Liver (tissue), 9 donors: ENCODE measurements around the gene ANO10. TPM values are rescaled to one million over a fixed set of nuclear protein-coding genes. Genes with fewer than 3 reads are reported as not detected.

Experiments
- DNase-seq: peaks from one replicate; pipeline ENCODE4 v3.0.0-alpha.2; 2017; ENCODE audit warnings: low spot score
- H3K27ac ChIP-seq, 2 donors: one replicate each; pipeline ENCODE4 v1.7.0; 2013; ENCODE audit warnings: inconsistent platforms in 2 of 2, low read length in 2 of 2, control low read depth in 1 of 2, low read depth in 1 of 2, mild to moderate bottlenecking in 1 of 2
- H3K27me3 ChIP-seq, 4 donors: one replicate each; pipeline versions ENCODE4 v1.6.1 to v1.7.0; 2013; ENCODE audit warnings: low read length in 3 of 4, inconsistent platforms in 1 of 4, mild to moderate bottlenecking in 1 of 4, moderate library complexity in 1 of 4; ENCODE audit not compliant: control insufficient read depth in 4 of 4, insufficient read depth in 4 of 4
- H3K36me3 ChIP-seq, 4 donors: one replicate each; pipeline versions ENCODE4 v1.6.1 to v1.7.0; 2013; ENCODE audit warnings: low read length in 3 of 4, mild to moderate bottlenecking in 3 of 4, low read depth in 1 of 4, moderate library complexity in 1 of 4; ENCODE audit not compliant: control insufficient read depth in 4 of 4, insufficient read depth in 3 of 4
- H3K4me1 ChIP-seq, 4 donors: one replicate each; pipeline versions ENCODE4 v1.6.1 to v1.7.0; 2013; ENCODE audit warnings: low read length in 3 of 4, mild to moderate bottlenecking in 3 of 4, moderate library complexity in 1 of 4; ENCODE audit not compliant: control insufficient read depth in 4 of 4, insufficient read depth in 4 of 4
- H3K4me3 ChIP-seq, 3 donors: one replicate each; pipeline versions ENCODE4 v1.6.1 to v1.7.0; 2013; ENCODE audit warnings: low read length in 3 of 3, control low read depth in 1 of 3, low read depth in 1 of 3, mild to moderate bottlenecking in 1 of 3
- H3K9ac ChIP-seq, 2 donors: one replicate each; pipeline ENCODE4 v1.7.0; 2013; ENCODE audit warnings: low read length in 2 of 2, mild to moderate bottlenecking in 2 of 2, moderate library complexity in 2 of 2, control low read depth in 1 of 2, low read depth in 1 of 2
- H3K9me3 ChIP-seq, 4 donors: one replicate each; pipeline versions ENCODE4 v1.6.1 to v1.7.0; 2013; ENCODE audit warnings: low read length in 3 of 4; ENCODE audit not compliant: control insufficient read depth in 4 of 4
- ATF3 ChIP-seq: IDR thresholded peaks from 2 replicates; pipeline ENCODE4 v1.6.1; 2016; ENCODE audit warnings: antibody characterized with exemption
- CTCF ChIP-seq: fragments of 150-350 bp; IDR thresholded peaks from 2 replicates; pipeline ENCODE4 v1.5.1; 2017; ENCODE audit warnings: improper control_type of control experiment, low read depth, low read length; ENCODE audit not compliant: missing input control
- EGR1 ChIP-seq, 2 donors: IDR thresholded peaks; 2 replicates each; pipeline ENCODE4 v1.6.1; 2016 to 2018; ENCODE audit warnings: antibody characterized with exemption in 2 of 2, low read depth in 2 of 2
- FOXA1 ChIP-seq: IDR thresholded peaks from 2 replicates; pipeline ENCODE4 v1.6.1; 2016; ENCODE audit warnings: antibody characterized with exemption
- FOXA2 ChIP-seq: IDR thresholded peaks from 2 replicates; pipeline ENCODE4 v1.6.1; 2016; ENCODE audit warnings: antibody characterized with exemption
- GABPA ChIP-seq, 2 donors: IDR thresholded peaks in 1 of 2; conservative IDR thresholded peaks in 1 of 2; 2 replicates each; pipeline ENCODE4 v1.6.1; 2016; ENCODE audit warnings: antibody characterized with exemption in 2 of 2, mild to moderate bottlenecking in 1 of 2, moderate library complexity in 1 of 2
- HNF4A ChIP-seq, 2 donors: conservative IDR thresholded peaks; 2 replicates each; pipeline ENCODE4 v1.6.1; 2016; ENCODE audit warnings: antibody characterized with exemption in 2 of 2, mild to moderate bottlenecking in 2 of 2
- HNF4G ChIP-seq: IDR thresholded peaks from 2 replicates; pipeline ENCODE4 v1.6.1; 2016; ENCODE audit warnings: antibody characterized with exemption
- JUND ChIP-seq, 2 donors: IDR thresholded peaks; 2 replicates each; pipeline ENCODE4 v1.6.1; 2016; ENCODE audit warnings: antibody characterized with exemption in 2 of 2
- MAX ChIP-seq: IDR thresholded peaks from 2 replicates; pipeline ENCODE4 v1.6.1; 2016; ENCODE audit warnings: antibody characterized with exemption
- NR2F2 ChIP-seq: IDR thresholded peaks from 2 replicates; pipeline ENCODE4 v1.6.1; 2016; ENCODE audit warnings: antibody characterized with exemption
- RAD21 ChIP-seq, 2 donors: IDR thresholded peaks; 2 replicates each; pipeline ENCODE4 v1.6.1; 2016; ENCODE audit warnings: antibody characterized with exemption in 2 of 2, mild to moderate bottlenecking in 2 of 2
- REST ChIP-seq: IDR thresholded peaks from 2 replicates; pipeline ENCODE4 v1.6.1; 2016; ENCODE audit warnings: antibody characterized with exemption, mild to moderate bottlenecking
- RXRA ChIP-seq, 2 donors: IDR thresholded peaks; 2 replicates each; pipeline ENCODE4 v1.6.1; 2017 to 2018; ENCODE audit warnings: antibody characterized with exemption in 2 of 2, mild to moderate bottlenecking in 1 of 2
- SP1 ChIP-seq: IDR thresholded peaks from 2 replicates; pipeline ENCODE4 v1.6.1; 2018; ENCODE audit warnings: antibody characterized with exemption, mild to moderate bottlenecking
- TAF1 ChIP-seq: conservative IDR thresholded peaks from 2 replicates; pipeline ENCODE4 v1.6.1; 2016; ENCODE audit warnings: antibody characterized with exemption, mild to moderate bottlenecking
- YY1 ChIP-seq: IDR thresholded peaks from 2 replicates; pipeline ENCODE4 v1.6.1; 2016; ENCODE audit warnings: antibody characterized with exemption, mild to moderate bottlenecking
- ZBTB33 ChIP-seq: IDR thresholded peaks from 2 replicates; pipeline ENCODE4 v1.6.1; 2016; ENCODE audit warnings: antibody characterized with exemption
- WGBS: extraction: QIAGEN DNeasy Blood & Tissue Kit; methylation state at CpG from one replicate; pipeline ENCODE4 v1.1.7; 2013; 5-methylcytosine and 5-hydroxymethylcytosine counted together
- polyA plus RNA-seq, 2 donors: library from polyadenylated mRNA; stranded (reverse) in 1 of 2; unstranded in 1 of 2; fragments of 200-250 nt in 1 of 2; fragments of >200 nt in 1 of 2; fragmentation: Nextera tagmentation in 1 of 2; extraction: Ambion mirVana in 1 of 2; gene quantifications; one replicate each; pipeline versions ENCODE4 v1.2.1 to v1.2.3, GENCODE V29; 2013 to 2015
- total RNA-seq, 2 donors: library from RNA; depleted of rRNA; stranded (reverse); fragments of >200 nt; gene quantifications; one replicate each; pipeline ENCODE4 v1.2.3, GENCODE V29; 2014
- donor health status: healthy.
- donor health status: healthy.
- donor health status: healthy.
- donor health status: healthy.
- donor health status: healthy.

ANO10 gene
- total and polyA plus RNA-seq, 4 donors: 5.6 to 8.7 (median 6.8) TPM

- no peak for DNase-seq
- Histone ChIP-seq H3K27me3 (no peaks in the 10 kb centered on the region), H3K36me3 (no peaks in the 10 kb centered on the region), H3K9ac (no peak overlapping the region), H3K9me3 (no peaks in the 10 kb centered on the region), H3K27ac (no peak overlapping the region), H3K4me1 (no peaks in the 10 kb centered on the region), H3K4me3 (no peak overlapping the region)
- TF ChIP-seq MAX (no peak), ZBTB33 (no peak), HNF4A (conservative IDR thresholded peaks at IDR 0.05) (no peak), JUND (IDR thresholded peaks at IDR 0.05) (no peak), SP1 (no peak), NR2F2 (no peak), YY1 (no peak), ATF3 (no peak), RAD21 (IDR thresholded peaks at IDR 0.05) (no peak), REST (no peak), RXRA (IDR thresholded peaks at IDR 0.05) (no peak), GABPA (IDR thresholded peaks at IDR 0.05 in 1 of 2, conservative IDR thresholded peaks at IDR 0.05 in 1 of 2) (no peak), FOXA1 (no peak), TAF1 (no peak), CTCF (no peak), HNF4G (no peak), EGR1 (IDR thresholded peaks at IDR 0.05; ENCODE audit: low read depth in 2 of 2) (no peak), FOXA2 (no peak)
Observed at GRCh38 chr3:43537225-43537624, 84.6 kb downstream of the ANO10 start.

GRCh38 chr3:43534675-43535074, 87.1 kb downstream of the ANO10 start:
- Histone ChIP-seq H3K36me3 (no peaks in the 10 kb centered on the region), H3K27me3 (no peaks in the 10 kb centered on the region), H3K4me1 (no peaks in the 10 kb centered on the region), H3K9ac (no peak overlapping the region), H3K4me3 (no peak overlapping the region), H3K9me3 (no peaks in the 10 kb centered on the region), H3K27ac (no peak overlapping the region)
- 100% methylated on average over 1 of the region's 1 CpG for WGBS
- no peak for DNase-seq
- no peak for TF ChIP-seq CTCF
- TF ChIP-seq JUND (IDR thresholded peaks at IDR 0.05): no peak
- no peak for TF ChIP-seq RXRA (IDR thresholded peaks at IDR 0.05)
- no peak for TF ChIP-seq FOXA1
- TF ChIP-seq REST: no peak
- no peak for TF ChIP-seq RAD21 (IDR thresholded peaks at IDR 0.05)
- TF ChIP-seq NR2F2: no peak
- no peak for TF ChIP-seq GABPA (IDR thresholded peaks at IDR 0.05 in 1 of 2, conservative IDR thresholded peaks at IDR 0.05 in 1 of 2)
